Keratinocyte (primary cell): ENCODE data around the gene NHSL2.

Experiments used
- EZH2 ChIP-seq: IDR thresholded peaks from one replicate; pipeline ENCODE4 v1.6.1; 2012; ENCODE audit warnings: inconsistent platforms, mild to moderate bottlenecking, low read length, moderate library complexity
- TF ChIP-seq, protein P1 (sequence below), 3 experiments: IDR thresholded peaks in 1 of 3; conservative IDR thresholded peaks in 1 of 3; optimal IDR thresholded peaks in 1 of 3; 2 replicates in 2 of 3; 3 replicates in 1 of 3; pipeline versions ENCODE3 to v1.5.1; 2011; ENCODE audit warnings: low read length in 3 of 3, mild to moderate bottlenecking in 3 of 3, moderate library complexity in 2 of 3, control low read depth in 1 of 3, inconsistent platforms in 1 of 3; ENCODE audit not compliant: insufficient read depth in 2 of 3; ENCODE audit errors: extremely low read depth in 1 of 3

DNA sequence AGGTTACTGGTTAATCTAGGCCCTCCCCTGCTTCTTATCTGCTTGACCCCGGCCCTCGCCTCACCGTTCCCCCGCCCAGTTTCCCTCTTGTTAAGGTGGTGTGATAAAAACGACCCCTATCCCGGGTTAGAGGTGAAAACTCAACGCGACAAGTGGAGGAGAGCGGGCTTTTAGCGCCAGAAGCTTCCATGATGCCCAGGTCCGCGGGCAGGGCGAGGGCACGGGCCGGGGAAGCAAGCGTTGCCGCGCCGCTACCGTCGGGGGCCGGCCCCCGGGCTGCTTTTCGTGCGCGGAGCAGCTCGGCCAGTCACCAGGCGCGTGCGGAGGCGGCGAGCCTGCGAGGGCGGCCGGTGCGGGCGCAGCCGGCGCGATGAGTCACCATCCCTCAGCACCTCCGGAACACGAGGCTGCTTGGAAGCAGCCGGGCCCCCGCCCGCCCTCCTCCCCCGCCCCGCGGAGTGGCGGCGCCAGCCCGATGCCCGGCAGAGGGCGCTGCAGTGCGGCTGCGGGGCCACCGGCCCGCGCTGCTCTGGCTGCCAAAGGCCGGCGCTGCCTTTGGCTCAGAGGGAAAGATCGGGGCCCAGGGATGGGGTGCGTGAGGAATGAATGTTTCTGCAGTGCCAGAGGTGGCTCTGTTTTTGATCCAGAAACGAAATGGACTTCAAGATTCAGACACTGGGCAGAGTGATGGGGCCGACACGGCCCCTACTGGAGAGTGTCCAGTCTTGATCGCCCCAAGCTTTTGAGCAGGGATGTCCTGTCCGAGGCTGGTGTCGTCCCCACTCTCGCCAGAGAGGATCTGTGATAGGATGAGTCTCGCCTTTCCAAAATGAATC is 107.8 kb downstream of the NHSL2 start:
- TF ChIP-seq, protein P1, sequence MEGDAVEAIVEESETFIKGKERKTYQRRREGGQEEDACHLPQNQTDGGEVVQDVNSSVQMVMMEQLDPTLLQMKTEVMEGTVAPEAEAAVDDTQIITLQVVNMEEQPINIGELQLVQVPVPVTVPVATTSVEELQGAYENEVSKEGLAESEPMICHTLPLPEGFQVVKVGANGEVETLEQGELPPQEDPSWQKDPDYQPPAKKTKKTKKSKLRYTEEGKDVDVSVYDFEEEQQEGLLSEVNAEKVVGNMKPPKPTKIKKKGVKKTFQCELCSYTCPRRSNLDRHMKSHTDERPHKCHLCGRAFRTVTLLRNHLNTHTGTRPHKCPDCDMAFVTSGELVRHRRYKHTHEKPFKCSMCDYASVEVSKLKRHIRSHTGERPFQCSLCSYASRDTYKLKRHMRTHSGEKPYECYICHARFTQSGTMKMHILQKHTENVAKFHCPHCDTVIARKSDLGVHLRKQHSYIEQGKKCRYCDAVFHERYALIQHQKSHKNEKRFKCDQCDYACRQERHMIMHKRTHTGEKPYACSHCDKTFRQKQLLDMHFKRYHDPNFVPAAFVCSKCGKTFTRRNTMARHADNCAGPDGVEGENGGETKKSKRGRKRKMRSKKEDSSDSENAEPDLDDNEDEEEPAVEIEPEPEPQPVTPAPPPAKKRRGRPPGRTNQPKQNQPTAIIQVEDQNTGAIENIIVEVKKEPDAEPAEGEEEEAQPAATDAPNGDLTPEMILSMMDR (optimal IDR thresholded peaks at IDR 0.05 in 1 of 3, IDR thresholded peaks at IDR 0.05 in 1 of 3, conservative IDR thresholded peaks at IDR 0.05 in 1 of 3; ENCODE audit: extremely low read depth in 1 of 3, insufficient read depth in 2 of 3, low read length in 3 of 3): peak in 2 of 3 experiments; percentile 44 to 64
- TF ChIP-seq EZH2: no peak
